ENCODE results near the gene MS4A14. TPM values are rescaled to one million over a fixed set of nuclear protein-coding genes. Genes with fewer than 3 reads are reported as not detected.
"Not testable (repeated sequence)": the region's sequence is repeated elsewhere in the genome, so short reads cannot be mapped to it uniquely, and the experiment has no call there.

The MS4A14 gene
- total RNA-seq, 1 donor from 2014 or later = not detected

GRCh38 chr11:60447070-60447469, 50.8 kb downstream of the MS4A14 start:
- no peak overlapping the region for H3K4me3 Mint-ChIP-seq
- H3K9me3 Mint-ChIP-seq = peaks cover 2% of the 10 kb centered on the region
- no peaks in the 10 kb centered on the region for H3K27me3 Mint-ChIP-seq (ENCODE audit: low read depth)
- TF ChIP-seq CTCF (conservative IDR thresholded peaks at IDR 0.05) = no peak
- no peak overlapping the region for H3K27ac Mint-ChIP-seq (ENCODE audit: unreplicated experiment)
- H3K4me1 Mint-ChIP-seq = no peaks in the 10 kb centered on the region
- no peak for DNase-seq (ENCODE audit: low read depth, low spot score)
- H3K36me3 Mint-ChIP-seq (ENCODE audit: low read depth) = no peaks in the 10 kb centered on the region

- Mint-ChIP-seq H3K4me1 (no peaks in the 10 kb centered on the region), H3K27ac (ENCODE audit: unreplicated experiment) (no peak overlapping the region), H3K9me3 (peaks cover 2% of the 10 kb centered on the region), H3K27me3 (ENCODE audit: low read depth) (no peaks in the 10 kb centered on the region), H3K36me3 (ENCODE audit: low read depth) (no peaks in the 10 kb centered on the region), H3K4me3 (no peak overlapping the region)
- no peak for TF ChIP-seq CTCF (conservative IDR thresholded peaks at IDR 0.05)
- no peak for DNase-seq (ENCODE audit: low read depth, low spot score)
These were observed 51.6 kb downstream of the MS4A14 start for GRCh38 chr11:60447846-60448245.

- not testable (repeated sequence) for DNase-seq (ENCODE audit: low read depth, low spot score); H3K4me1 Mint-ChIP-seq; H3K27ac Mint-ChIP-seq (ENCODE audit: unreplicated experiment); H3K36me3 Mint-ChIP-seq (ENCODE audit: low read depth); H3K4me3 Mint-ChIP-seq; H3K9me3 Mint-ChIP-seq
- peaks cover 16% of the 10 kb centered on the region for H3K27me3 Mint-ChIP-seq (ENCODE audit: low read depth)
These were observed 54.9 kb downstream of the MS4A14 start for GRCh38 chr11:60451185-60451584.

- no peak for DNase-seq (ENCODE audit: low read depth, low spot score)
- Mint-ChIP-seq H3K27me3 (ENCODE audit: low read depth) (peaks cover 22% of the 10 kb centered on the region), H3K4me3 (no peak overlapping the region), H3K27ac (ENCODE audit: unreplicated experiment) (no peak overlapping the region), H3K9me3 (peaks cover 2% of the 10 kb centered on the region), H3K36me3 (ENCODE audit: low read depth) (no peaks in the 10 kb centered on the region), H3K4me1 (no peaks in the 10 kb centered on the region)
- TF ChIP-seq CTCF (conservative IDR thresholded peaks at IDR 0.05) = no peak
These were observed 58.0 kb downstream of the MS4A14 start for GRCh38 chr11:60454212-60454611.

- Mint-ChIP-seq H3K36me3 (ENCODE audit: low read depth) (no peaks in the 10 kb centered on the region), H3K27me3 (ENCODE audit: low read depth) (peaks cover 22% of the 10 kb centered on the region), H3K9me3 (no peaks in the 10 kb centered on the region), H3K4me3 (no peak within 1 kb of the TSS), H3K4me1 (no peaks in the 10 kb centered on the region), H3K27ac (ENCODE audit: unreplicated experiment) (no peak within 1 kb of the TSS)
- TF ChIP-seq CTCF (conservative IDR thresholded peaks at IDR 0.05) = no peak
- no peak for DNase-seq (ENCODE audit: low read depth, low spot score)
These were observed 59.3 kb downstream of the MS4A14 start, which contains the start of gene MS4A1 for GRCh38 chr11:60455531-60456042. Gene MS4A1, plus strand, starts transcription at chr11:60455847. Its CDS starts 6,528 bp downstream, at chr11:60462375.

GRCh38 chr11:60457576-60457975, 61.3 kb downstream of the MS4A14 start:
- H3K4me3 Mint-ChIP-seq = no peak overlapping the region
- H3K27me3 Mint-ChIP-seq (ENCODE audit: low read depth) = peaks cover 22% of the 10 kb centered on the region
- no peaks in the 10 kb centered on the region for H3K4me1 Mint-ChIP-seq
- H3K27ac Mint-ChIP-seq (ENCODE audit: unreplicated experiment) = no peak overlapping the region
- no peaks in the 10 kb centered on the region for H3K9me3 Mint-ChIP-seq
- DNase-seq (ENCODE audit: low read depth, low spot score) = no peak
- TF ChIP-seq CTCF (conservative IDR thresholded peaks at IDR 0.05) = no peak
- H3K36me3 Mint-ChIP-seq (ENCODE audit: low read depth) = no peaks in the 10 kb centered on the region

All from neural crest cell (in vitro differentiated cells).